Heart left ventricle (tissue), 13 donors: ENCODE results near the gene RPL18.

ENCODE experiments used
- CTCF ChIP-seq, 12 donors: fragments of 200-600 bp; sonication (generic) in 4 of 12; IDR thresholded peaks; one replicate each; pipeline versions ENCODE4 v1.5.0 to v1.8.0; 2018 to 2022; ENCODE audit warnings: antibody characterized with exemption in 12 of 12, mild to moderate bottlenecking in 5 of 12
- POLR2A ChIP-seq, 2 donors: fragments of 450-650 bp; IDR thresholded peaks; one replicate each; pipeline ENCODE4 v1.6.1; 2017; ENCODE audit warnings: antibody characterized with exemption in 2 of 2, mild to moderate bottlenecking in 2 of 2, moderate library complexity in 2 of 2
- donor health status: ischemic (EF 13 %, LVEDD 7.1; RV severe dilation, severe dysfunction).
- donor health status: DM: no; HTN: yes; CAD: no.
- donor health status: DM: no; HTN: no; CAD: no.
- donor health status: ischemic (EF 25% LVEDD 6.9; RV normal size, moderate dysfunction).
- donor health status: ischemic (EF 25% LVEDD 5.7; RV mildly dilated, moderate dysfunction).
- donor health status: ischemic (EF 35%, LVEDD 5.7; RV mildly dilated, moderate dysfunction).
- donor health status: nonischemic (EF 11% LVEDD 7.7; RV severe dilation, severe dysfunction).
- donor health status: DM: yes; HTN: yes; CAD: no.
- donor health status: PGD.
- donor health status: ischemic (EF 29% LVEDD 5.4; RV normal size, mild dysfunction).
- donor health status: nonischemic (EF 23%, LVEDD 6.1; RV moderate dilation, normal function).

GRCh38 chr19:48665786-48666185, 46.8 kb upstream of the RPL18 start:
- TF ChIP-seq CTCF (IDR thresholded peaks at IDR 0.05): no peak
- TF ChIP-seq POLR2A (IDR thresholded peaks at IDR 0.05): no peak
